HEK293 (cell line): Measurements from ENCODE around the gene EIF5A.

Experiments
- CTCF ChIA-PET: fragments of 350-600 bp; formaldehyde crosslinking; extraction: SDS; loops from one replicate; lab custom pipeline; 2021; ENCODE audit warnings: antibody characterized with exemption; lab: Yijun Ruan, JAX
- POLR2A ChIA-PET: fragments of 300-600 bp; formaldehyde crosslinking; extraction: SDS; loops from one replicate; lab custom pipeline; 2020; ENCODE audit warnings: antibody characterized with exemption, inconsistent platforms; lab: Yijun Ruan, JAX
- H3K27ac ChIP-seq: fragments of 200-500 bp; sonication (Bioruptor generic); 2 replicates; pipeline ENCODE4 v1.5.1; 2014; ENCODE audit warnings: low read depth, low read length, control low read depth, inconsistent platforms; ENCODE audit errors: extremely low read depth
- H3K36me3 ChIP-seq, 2 experiments: fragments of 200-500 bp in 1 of 2; sonication (Bioruptor generic) in 1 of 2; 1 replicate in 1 of 2; 2 replicates in 1 of 2; pipeline ENCODE4 v1.5.1; 2014 to 2017; ENCODE audit warnings: inconsistent platforms in 2 of 2, low read length in 2 of 2; ENCODE audit not compliant: control insufficient read depth in 2 of 2, insufficient read depth in 1 of 2
- H3K4me1 ChIP-seq: fragments of 200-500 bp; sonication (Bioruptor generic); 2 replicates; pipeline ENCODE4 v1.5.1; 2014; ENCODE audit warnings: mild to moderate bottlenecking, low read length, inconsistent platforms; ENCODE audit not compliant: control insufficient read depth, insufficient read depth
- H3K4me3 ChIP-seq: 2 replicates; pipeline ENCODE4 v1.5.1; 2011; ENCODE audit warnings: low read depth, mild to moderate bottlenecking, control low read depth, low read length, moderate library complexity
- H3K9me3 ChIP-seq: fragments of 200-500 bp; sonication (Bioruptor generic); 2 replicates; pipeline ENCODE4 v1.5.1; 2014; ENCODE audit warnings: low read depth, low read length, inconsistent platforms; ENCODE audit not compliant: control insufficient read depth, insufficient read depth
- BCL11B ChIP-seq: fragments of 450-650 bp; formaldehyde crosslinking; IDR thresholded peaks from 2 replicates; pipeline ENCODE4 v1.5.1; 2016; ENCODE audit warnings: low read depth, missing biosample characterization, missing genetic modification characterization
- GLIS1 ChIP-seq: fragments of 450-650 bp; formaldehyde crosslinking; IDR thresholded peaks from 2 replicates; pipeline ENCODE4 v1.5.1; 2016; ENCODE audit warnings: missing biosample characterization, missing genetic modification characterization
- GLIS2 ChIP-seq: fragments of 450-650 bp; formaldehyde crosslinking; IDR thresholded peaks from 2 replicates; pipeline ENCODE4 v1.5.1; 2016; ENCODE audit warnings: missing biosample characterization, missing genetic modification characterization
- KLF8 ChIP-seq: fragments of 450-650 bp; formaldehyde crosslinking; IDR thresholded peaks from 2 replicates; pipeline ENCODE4 v1.5.1; 2016; ENCODE audit warnings: missing biosample characterization, missing genetic modification characterization
- KLF9 ChIP-seq: fragments of 450-650 bp; formaldehyde crosslinking; IDR thresholded peaks from 2 replicates; pipeline ENCODE4 v1.5.1; 2016; ENCODE audit warnings: missing biosample characterization, missing genetic modification characterization, low read depth
- OSR2 ChIP-seq: fragments of 450-650 bp; formaldehyde crosslinking; IDR thresholded peaks from 2 replicates; pipeline ENCODE4 v1.5.1; 2016; ENCODE audit warnings: missing biosample characterization, missing genetic modification characterization
- PATZ1 ChIP-seq: fragments of 450-650 bp; formaldehyde crosslinking; IDR thresholded peaks from 2 replicates; pipeline ENCODE4 v1.5.1; 2016; ENCODE audit warnings: missing biosample characterization, missing genetic modification characterization
- PRDM1 ChIP-seq: fragments of 450-650 bp; formaldehyde crosslinking; IDR thresholded peaks from 2 replicates; pipeline ENCODE4; 2016; ENCODE audit warnings: missing biosample characterization, missing genetic modification characterization
- SCRT2 ChIP-seq: fragments of 450-650 bp; formaldehyde crosslinking; IDR thresholded peaks from 2 replicates; pipeline ENCODE4 v1.5.1; 2016; ENCODE audit warnings: missing biosample characterization, missing genetic modification characterization
- YY1 ChIP-seq: fragments of 450-650 bp; formaldehyde crosslinking; IDR thresholded peaks from 2 replicates; pipeline ENCODE4 v1.5.1; 2018; ENCODE audit warnings: missing biosample characterization, missing genetic modification characterization
- ZBTB26 ChIP-seq: fragments of 450-650 bp; formaldehyde crosslinking; optimal IDR thresholded peaks from 2 replicates; pipeline ENCODE3; 2016; ENCODE audit warnings: missing biosample characterization, mild to moderate bottlenecking, missing genetic modification characterization
- ZEB2 ChIP-seq: fragments of 450-650 bp; formaldehyde crosslinking; IDR thresholded peaks from 2 replicates; pipeline ENCODE4 v1.5.1; 2016; ENCODE audit warnings: missing biosample characterization, missing genetic modification characterization
- ZNF19 ChIP-seq: fragments of 450-650 bp; formaldehyde crosslinking; IDR thresholded peaks from 2 replicates; pipeline ENCODE4; 2016; ENCODE audit warnings: missing biosample characterization, missing genetic modification characterization, low read depth
- ZNF2 ChIP-seq: fragments of 450-650 bp; formaldehyde crosslinking; IDR thresholded peaks from 2 replicates; pipeline ENCODE4 v1.5.1; 2016; ENCODE audit warnings: missing biosample characterization, missing genetic modification characterization
- ZNF24 ChIP-seq: fragments of 450-650 bp; formaldehyde crosslinking; IDR thresholded peaks from 2 replicates; pipeline ENCODE4 v1.5.1; 2016; ENCODE audit warnings: missing biosample characterization, missing genetic modification characterization
- ZNF324 ChIP-seq: fragments of 450-650 bp; formaldehyde crosslinking; IDR thresholded peaks from 2 replicates; pipeline ENCODE4 v1.5.1; 2016; ENCODE audit warnings: missing biosample characterization, missing genetic modification characterization
- ZNF350 ChIP-seq: fragments of 450-650 bp; formaldehyde crosslinking; IDR thresholded peaks from 2 replicates; pipeline ENCODE4 v1.5.0; 2017; ENCODE audit warnings: missing biosample characterization, mild to moderate bottlenecking, missing genetic modification characterization
- ZNF398 ChIP-seq: fragments of 450-650 bp; formaldehyde crosslinking; IDR thresholded peaks from 2 replicates; pipeline ENCODE4 v1.5.1; 2017; ENCODE audit warnings: missing biosample characterization, missing genetic modification characterization
- ZNF449 ChIP-seq: fragments of 450-650 bp; formaldehyde crosslinking; IDR thresholded peaks from 2 replicates; pipeline ENCODE4 v1.5.1; 2017; ENCODE audit warnings: missing biosample characterization, mild to moderate bottlenecking, missing genetic modification characterization, moderate library complexity
- ZNF513 ChIP-seq: fragments of 450-650 bp; IDR thresholded peaks from 2 replicates; pipeline ENCODE4 v1.5.1; 2018; ENCODE audit warnings: missing biosample characterization, missing genetic modification characterization
- ZNF624 ChIP-seq: fragments of 450-650 bp; formaldehyde crosslinking; IDR thresholded peaks from 2 replicates; pipeline ENCODE4 v1.5.1; 2017; ENCODE audit warnings: missing biosample characterization, missing genetic modification characterization
- ZNF707 ChIP-seq: fragments of 450-650 bp; formaldehyde crosslinking; IDR thresholded peaks from 2 replicates; pipeline ENCODE4 v1.5.1; 2016; ENCODE audit warnings: missing biosample characterization, missing genetic modification characterization
- ZNF791 ChIP-seq: fragments of 450-650 bp; formaldehyde crosslinking; IDR thresholded peaks from 2 replicates; pipeline ENCODE4 v1.5.1; 2016; ENCODE audit warnings: missing biosample characterization, missing genetic modification characterization
- ZNF843 ChIP-seq: fragments of 450-650 bp; formaldehyde crosslinking; IDR thresholded peaks from 2 replicates; pipeline ENCODE4 v1.5.1; 2016; ENCODE audit warnings: missing biosample characterization, missing genetic modification characterization

The EIF5A gene

GRCh38 chr17:7307686-7308624 lies 527 bp downstream of the EIF5A start:
- peak overlapping the region; percentile 99 for H3K27ac ChIP-seq
- peaks cover 33 to 38% of the 10 kb centered on the region in 2 experiments for H3K36me3 ChIP-seq
- no peak for TF ChIP-seq ZNF19 (tag by site-specific recombination)
- TF ChIP-seq GLIS2 (tag by site-specific recombination), result peak; percentile 92
- TF ChIP-seq PRDM1 (tag by site-specific recombination), result no peak
- TF ChIP-seq OSR2 (tag by site-specific recombination), result no peak
- no peak for TF ChIP-seq ZNF350 (tag by site-specific recombination)
- no peak for TF ChIP-seq SCRT2 (tag by site-specific recombination)
- TF ChIP-seq KLF8 (tag by site-specific recombination), result no peak
- peak; percentile 45; the same call in 1 of the 2 replicates for TF ChIP-seq PATZ1 (tag by site-specific recombination)
- no peak for TF ChIP-seq ZNF624 (tag by site-specific recombination)
- TF ChIP-seq ZNF791 (tag by site-specific recombination), result no peak
- no peak for TF ChIP-seq ZNF24 (tag by site-specific recombination)
- TF ChIP-seq ZNF2 (tag by site-specific recombination), result 0 out of 2 replicates have a peak, but pooled peaks have one; percentile 11
- peak; percentile 65; the same call in 1 of the 2 replicates for TF ChIP-seq ZNF449 (tag by site-specific recombination)
- peak; percentile 15; the same call in 1 of the 2 replicates for TF ChIP-seq KLF9
- peak; percentile 36; the same call in 1 of the 2 replicates for TF ChIP-seq ZNF398 (tag by site-specific recombination)
- 0 out of 2 replicates have a peak, but pooled peaks have one; percentile 45 for TF ChIP-seq BCL11B (tag by site-specific recombination)
- TF ChIP-seq ZNF513 (tag by site-specific recombination), result 0 out of 2 replicates have a peak, but pooled peaks have one; percentile 11
- TF ChIP-seq YY1, result peak; percentile 36; the same call in 1 of the 2 replicates
- peak; percentile 79 for TF ChIP-seq ZBTB26 (tag by site-specific recombination)
- TF ChIP-seq ZEB2 (tag by site-specific recombination), result peak; percentile 51; the same call in 1 of the 2 replicates
- no peak for TF ChIP-seq ZNF324 (tag by site-specific recombination)
- no peak for TF ChIP-seq ZNF843 (tag by site-specific recombination)
- peak; percentile 46; the same call in 1 of the 2 replicates for TF ChIP-seq GLIS1 (tag by site-specific recombination)
- no peak for TF ChIP-seq ZNF707 (tag by site-specific recombination)
- peaks cover 15% of the 10 kb centered on the region for H3K4me1 ChIP-seq
- H3K4me3 ChIP-seq, result peak overlapping the region; percentile 80
- CTCF ChIA-PET, result interaction anchor here (0.5 to 1.7 kb wide), 4 partner anchors 38 to 607 kb away, joined by 3 to 5 read pairs (median 4); no protein-coding TSS in a partner anchor
- H3K9me3 ChIP-seq, result no peaks in the 10 kb centered on the region
- POLR2A ChIA-PET, result interaction anchor here (0.6 to 3.9 kb wide), 4 partner anchors 21 to 272 kb away, joined by 3 to 36 read pairs (median 4); partner anchors contain the start of genes DVL2, NEURL4, SLC16A13 and SLC2A4
